NCI-H1694 (cell line): ENCODE results near the gene MAP1LC3B2.

Experiments
- DNase-seq: peaks from one replicate; lab custom pipeline; 2025; lab: John Stamatoyannopoulos, UW

MAP1LC3B2 gene

DNA sequence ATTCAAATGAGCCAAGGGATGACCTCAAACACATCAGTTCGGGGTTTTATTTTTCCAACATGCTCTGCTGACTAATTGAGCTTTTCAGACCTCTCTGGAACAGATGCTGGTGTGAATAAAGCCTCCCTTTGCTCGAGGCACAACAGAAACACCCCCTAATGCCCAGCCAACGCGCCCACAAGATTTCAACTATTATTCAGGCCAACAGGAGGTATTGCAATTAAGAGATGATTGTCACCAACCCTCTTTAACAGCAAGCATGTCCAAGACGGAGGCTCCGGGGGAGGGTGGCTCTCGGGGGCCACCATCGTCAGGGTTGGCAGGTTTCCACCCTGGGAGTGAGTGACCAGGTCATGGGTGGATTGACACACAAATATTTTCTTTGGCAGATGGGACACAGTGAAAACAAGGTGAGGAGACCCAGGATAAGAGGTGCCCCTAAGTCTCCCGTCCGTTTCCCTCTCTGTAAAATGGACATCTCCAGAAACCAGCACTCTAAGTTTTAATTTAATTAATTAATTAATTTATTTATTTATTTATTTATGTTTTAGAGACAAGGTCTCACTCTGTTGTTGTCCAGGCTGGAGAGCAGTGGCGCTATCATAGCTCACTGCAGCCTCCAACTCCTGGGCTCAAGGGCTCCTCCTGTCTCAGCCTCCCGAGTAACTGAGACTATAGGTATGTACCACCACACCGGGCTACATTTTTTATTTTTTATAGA is 56.1 kb downstream of the MAP1LC3B2 start:
- DNase-seq, result no peak

- no peak for DNase-seq
Measured at GRCh38 chr12:116616536-116617248, 57.5 kb downstream of the MAP1LC3B2 start.

GRCh38 chr12:116619246-116619645 is 60.1 kb downstream of the MAP1LC3B2 start:
- no peak for DNase-seq

GRCh38 chr12:116620124-116620491 is 60.9 kb downstream of the MAP1LC3B2 start:
- no peak for DNase-seq

GRCh38 chr12:116620492-116621191 is 61.5 kb downstream of the MAP1LC3B2 start:
- DNase-seq, result no peak

DNA sequence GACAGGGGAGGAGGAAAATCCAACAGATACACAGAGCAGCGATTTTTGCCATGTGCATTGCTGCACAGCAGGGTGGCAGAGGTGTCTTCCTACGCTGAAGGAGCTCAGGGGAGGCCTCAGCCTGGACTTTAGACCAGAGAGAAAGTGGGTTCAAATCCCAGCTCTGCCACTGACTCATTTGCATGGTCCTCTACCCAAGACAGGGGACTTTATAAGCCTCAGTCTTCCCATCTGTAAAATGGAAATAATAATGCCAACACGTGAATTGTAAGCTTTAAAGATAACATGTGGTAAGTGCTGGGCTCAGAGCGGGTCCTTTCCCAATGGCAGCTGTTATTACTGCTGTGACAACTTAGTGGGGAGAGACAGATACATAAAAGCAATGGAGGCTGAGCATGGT is 62.0 kb downstream of the MAP1LC3B2 start:
- DNase-seq, result no peak

- no peak for DNase-seq
Measured at GRCh38 chr12:116624516-116624915, 65.3 kb downstream of the MAP1LC3B2 start.

GRCh38 chr12:116626153-116626552 is 67.0 kb downstream of the MAP1LC3B2 start:
- DNase-seq, result no peak
